DMS53 treated with DMSO at 0.1 percent for 48 hours (cell line): ENCODE measurements around the gene AHSG.
A peak's percentile ranks its signal among the peaks of the same experiment; 100 is the strongest.

Experiments
- DNase-seq: peaks from one replicate; lab custom pipeline; 2025; ENCODE audit not compliant: unreplicated experiment; lab: John Stamatoyannopoulos, UW

Gene AHSG

GRCh38 chr3:186590580-186591295, 22.1 kb upstream of the AHSG start:
- no peak for DNase-seq

DNA sequence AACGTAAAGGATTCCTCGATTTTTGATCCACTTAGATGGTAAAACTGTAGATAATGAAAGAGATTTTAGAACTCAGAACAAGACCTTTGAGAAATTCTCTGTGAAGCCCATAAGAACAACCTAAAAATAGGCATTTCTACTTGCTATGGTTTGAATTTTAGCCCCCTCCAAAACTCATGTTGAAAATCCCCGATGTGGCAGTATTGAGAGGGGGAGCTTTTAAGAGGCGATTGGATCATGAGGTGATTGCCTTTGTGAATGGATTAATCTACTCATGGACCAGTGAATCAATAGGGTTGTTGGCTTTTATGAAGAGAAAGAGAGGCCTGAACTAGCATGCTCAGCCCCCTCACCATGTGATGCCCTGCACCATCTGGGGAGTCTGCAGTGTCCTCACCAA, 20.2 kb upstream of the AHSG start:
- no peak for DNase-seq

GRCh38 chr3:186593862-186594261, 19.0 kb upstream of the AHSG start:
- no peak for DNase-seq

DNA sequence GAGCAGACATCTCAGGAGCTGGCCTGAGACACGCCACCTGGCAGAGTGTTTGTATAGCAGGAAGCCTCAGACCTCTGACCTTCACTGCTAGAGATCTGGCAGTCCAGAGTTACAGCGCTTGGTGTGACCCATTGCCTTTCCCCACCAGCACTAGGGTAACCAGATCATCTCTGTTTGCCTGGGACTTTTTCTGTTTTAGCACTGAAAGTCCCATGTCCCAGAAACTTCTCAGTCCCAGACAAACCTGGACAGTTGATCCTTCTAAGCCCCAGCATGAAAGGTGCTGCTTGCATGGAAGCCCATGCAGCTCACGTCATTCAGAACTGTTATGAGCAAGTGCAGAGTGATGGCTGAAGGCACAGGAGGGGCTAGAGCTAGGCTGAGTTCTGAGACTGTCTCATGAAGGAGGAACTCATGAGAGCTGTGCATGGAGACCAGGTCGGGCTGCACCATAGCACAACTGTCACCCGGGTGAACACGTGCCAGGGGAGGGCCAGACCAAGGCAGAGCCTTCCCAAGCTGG, 18.2 kb upstream of the AHSG start:
- DNase-seq: no peak

DNA sequence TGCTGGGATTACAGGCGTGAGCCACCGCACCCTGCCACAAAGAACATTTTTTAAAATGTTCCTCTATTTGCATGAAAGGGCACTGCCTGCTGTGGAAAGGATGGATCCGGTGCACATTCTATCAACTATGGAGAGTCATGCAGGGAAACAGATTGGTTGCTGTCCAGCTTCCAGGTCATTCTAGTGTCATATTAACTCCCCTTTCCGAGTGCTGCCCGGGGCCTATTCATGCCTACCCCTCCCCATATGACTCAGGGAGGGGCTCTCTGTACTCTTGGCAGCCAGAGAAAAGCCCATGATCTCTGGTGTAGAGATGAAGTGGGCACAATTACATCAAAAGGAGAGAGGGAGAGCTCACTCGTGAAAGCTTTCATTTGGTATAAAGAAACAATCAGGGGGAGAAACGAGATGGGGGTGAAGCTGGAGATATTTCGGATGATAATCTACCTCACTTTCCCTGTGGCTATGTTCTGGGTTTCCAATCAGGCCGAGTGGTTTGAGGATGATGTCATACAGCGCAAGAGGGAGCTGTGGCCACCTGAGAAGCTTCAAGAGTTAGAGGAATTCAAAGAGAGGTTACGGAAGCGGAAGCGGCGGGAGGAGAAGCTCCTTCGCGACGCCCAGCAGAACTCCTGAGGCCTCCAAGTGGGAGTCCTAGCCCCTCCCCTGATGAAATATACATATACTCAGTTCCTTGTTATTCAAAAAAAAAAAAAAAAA, 16.1 kb upstream of the AHSG start:
- no peak for DNase-seq

- DNase-seq: no peak
Observed at GRCh38 chr3:186598108-186598784, 14.6 kb upstream of the AHSG start.

DNA sequence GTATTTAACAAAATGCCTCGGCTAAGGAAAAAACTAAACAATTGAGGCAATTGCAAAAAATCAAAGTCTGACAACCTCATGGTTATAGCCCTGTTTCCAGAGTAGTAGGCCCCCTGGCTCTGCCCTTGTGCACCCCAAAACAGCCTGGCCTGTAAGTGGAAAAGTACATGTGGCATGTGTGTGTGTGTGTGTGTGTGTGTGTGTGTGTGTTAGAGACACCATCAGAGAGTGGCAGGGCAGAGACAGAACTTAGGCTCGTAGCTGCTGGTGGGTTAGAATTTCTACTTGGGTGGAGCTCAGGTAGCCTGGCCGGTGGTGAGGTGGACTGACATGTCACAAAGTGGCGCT, 14.1 kb upstream of the AHSG start:
- no peak for DNase-seq

- DNase-seq: no peak
Observed at GRCh38 chr3:186599142-186599784, 13.6 kb upstream of the AHSG start.

DNA sequence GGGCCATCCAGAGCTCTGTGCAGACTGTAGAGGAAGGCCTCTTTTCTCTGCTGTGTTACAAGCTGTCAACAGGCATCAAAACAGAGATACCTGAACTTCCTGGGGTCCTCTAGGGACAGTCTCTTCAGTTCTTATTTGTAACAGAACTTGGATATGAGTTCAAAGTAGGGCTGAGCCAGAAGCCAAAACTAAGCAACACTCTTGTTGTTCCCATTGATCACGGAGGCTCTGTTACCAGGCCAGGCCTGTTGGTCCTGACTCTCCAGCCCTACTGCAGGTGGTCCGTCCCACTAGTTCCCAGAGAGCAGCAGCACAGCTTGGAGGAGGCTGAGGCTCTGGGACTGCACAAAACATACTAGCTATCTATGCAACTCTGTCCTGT, 13.1 kb upstream of the AHSG start:
- DNase-seq: no peak

- no peak for DNase-seq
Observed at GRCh38 chr3:186600896-186601295, 12.0 kb upstream of the AHSG start.

- DNase-seq: no peak
Observed at GRCh38 chr3:186603159-186603558, 9.7 kb upstream of the AHSG start.

DNA sequence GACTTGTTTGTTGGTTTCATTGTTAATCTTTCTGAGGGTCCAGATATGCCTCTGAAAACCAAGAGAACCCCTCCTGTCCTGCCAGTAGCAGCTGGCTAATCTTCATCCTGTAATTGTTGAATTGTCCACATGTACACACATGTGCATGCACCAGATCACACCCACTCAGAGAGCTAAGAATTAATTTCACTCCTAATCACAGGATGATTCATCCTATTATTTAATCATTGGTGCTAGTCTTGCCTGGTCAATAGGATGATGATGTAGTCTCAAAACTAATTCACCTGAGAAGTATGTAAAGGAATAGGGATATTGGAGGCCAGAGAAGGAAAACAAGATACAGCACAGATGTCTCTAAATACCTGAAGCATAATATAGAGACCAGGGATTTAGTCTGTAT, 7.8 kb upstream of the AHSG start:
- no peak for DNase-seq

- DNase-seq: peak; percentile 16
Observed at GRCh38 chr3:186605561-186606545, 7.0 kb upstream of the AHSG start.

- no peak for DNase-seq
Observed at GRCh38 chr3:186608624-186609215, 4.1 kb upstream of the AHSG start.

DNA sequence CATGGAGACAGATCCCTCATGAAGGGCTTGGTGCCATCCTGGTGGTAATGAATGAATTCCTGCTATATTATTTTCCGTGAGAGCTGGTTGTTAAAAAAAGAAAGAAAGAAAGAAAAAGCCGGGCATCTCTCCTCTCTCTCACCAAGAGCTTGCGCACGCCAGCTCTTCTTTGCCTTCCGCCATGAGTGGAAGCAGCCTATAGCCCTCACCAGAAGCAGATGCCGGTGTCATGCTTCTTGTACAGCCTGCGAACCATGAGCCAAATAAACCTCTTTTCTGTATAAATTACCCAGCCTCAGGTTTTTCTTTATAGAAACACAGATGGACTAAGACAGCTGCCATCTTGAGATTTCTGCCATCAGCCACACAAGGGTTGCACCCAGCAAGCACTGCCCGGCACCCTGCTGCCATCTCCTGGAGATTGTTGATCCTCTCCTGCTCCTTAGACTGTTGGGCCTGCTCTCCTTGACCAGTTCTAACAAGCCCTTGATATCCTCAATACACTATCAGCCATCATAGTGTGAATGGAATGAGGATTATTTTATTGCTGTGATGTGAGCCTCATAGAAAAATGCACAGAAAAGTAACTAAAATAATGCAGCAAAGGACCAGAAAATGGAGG, 3.5 kb upstream of the AHSG start:
- no peak for DNase-seq

DNA sequence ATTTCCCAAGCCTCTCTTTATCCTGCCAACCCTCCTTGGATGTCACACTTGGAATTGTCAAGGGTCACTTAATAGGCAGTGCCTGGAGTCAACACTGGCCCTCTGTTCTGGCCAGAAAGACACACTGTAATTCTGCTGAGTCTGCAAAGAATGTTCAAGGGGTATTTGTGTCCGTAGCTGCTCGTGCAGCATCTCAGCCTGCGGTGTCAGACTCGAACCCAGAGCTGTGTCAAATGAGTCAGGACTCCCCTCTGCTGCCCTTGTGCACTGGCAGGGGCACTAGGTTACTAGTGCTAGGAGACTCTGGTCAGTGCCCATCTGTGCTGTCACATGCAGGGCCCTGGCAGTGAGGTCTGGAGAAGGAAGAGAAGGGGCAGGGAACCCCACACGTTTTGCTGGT, 795 bp upstream of the AHSG start:
- no peak for DNase-seq

DNA sequence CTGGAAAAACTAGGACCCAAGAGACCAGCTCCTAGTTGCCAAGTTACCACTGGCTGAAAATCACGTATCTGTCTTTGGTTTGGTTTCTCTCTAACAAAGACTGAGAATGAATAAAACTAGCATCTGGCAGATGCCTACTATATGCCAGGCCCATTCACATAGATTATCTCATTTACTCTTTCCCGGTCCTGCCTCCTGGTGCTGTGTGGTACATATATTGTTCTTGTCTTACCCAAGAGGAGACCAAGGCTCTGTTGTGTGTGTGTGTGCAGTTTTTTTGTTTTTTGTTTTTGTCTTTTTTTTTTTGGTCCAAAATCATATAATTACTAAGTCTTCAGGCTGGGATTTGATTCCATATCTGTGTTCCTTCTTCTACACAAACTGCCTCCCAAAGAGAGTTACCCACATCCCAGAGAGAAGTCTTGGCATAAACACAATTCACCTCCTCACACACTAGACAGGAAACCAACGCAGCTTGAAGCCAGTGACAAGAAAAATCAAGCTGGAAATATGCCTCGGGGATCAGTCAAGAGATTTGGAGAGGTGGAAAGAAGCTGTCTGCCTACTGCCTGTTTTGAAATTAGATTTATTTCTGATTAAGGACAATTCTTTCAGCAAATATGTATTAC, 891 bp downstream of the AHSG start:
- no peak for DNase-seq

- no peak for DNase-seq
Observed at GRCh38 chr3:186614266-186614596, 1.4 kb downstream of the AHSG start.
